ENCODE measurements around the gene CCNB1.

The CCNB1 gene

DNA sequence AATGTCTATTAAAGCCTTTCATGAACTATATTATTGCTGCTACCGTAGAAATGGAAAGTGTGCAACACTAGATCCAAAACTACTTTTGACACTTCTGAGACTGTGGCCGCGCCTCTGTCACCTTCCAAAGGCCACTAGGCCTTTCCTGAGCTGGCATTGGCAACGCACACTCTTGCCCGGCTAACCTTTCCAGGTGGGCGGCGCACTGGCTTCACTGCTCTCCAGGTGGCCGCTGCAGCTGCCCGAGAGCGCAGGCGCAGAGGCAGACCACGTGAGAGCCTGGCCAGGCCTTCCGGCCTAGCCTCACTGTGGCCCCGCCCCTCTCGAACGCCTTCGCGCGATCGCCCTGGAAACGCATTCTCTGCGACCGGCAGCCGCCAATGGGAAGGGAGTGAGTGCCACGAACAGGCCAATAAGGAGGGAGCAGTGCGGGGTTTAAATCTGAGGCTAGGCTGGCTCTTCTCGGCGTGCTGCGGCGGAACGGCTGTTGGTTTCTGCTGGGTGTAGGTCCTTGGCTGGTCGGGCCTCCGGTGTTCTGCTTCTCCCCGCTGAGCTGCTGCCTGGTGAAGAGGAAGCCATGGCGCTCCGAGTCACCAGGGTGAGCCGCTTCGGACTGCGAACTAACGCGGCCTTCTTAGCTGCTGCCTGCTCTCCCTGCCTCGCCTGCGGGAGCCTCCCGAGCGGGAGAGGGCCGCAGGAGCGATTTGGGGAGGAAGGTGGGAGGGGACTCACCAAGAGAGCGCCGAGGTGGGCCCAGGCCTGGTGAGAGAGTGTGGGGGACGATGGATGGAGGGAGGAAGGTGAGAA is at the start of gene CCNB1 (continued):
- peak; percentile 87 for TF ChIP-seq ZNF366 (tag by site-specific recombination; conservative IDR thresholded peaks at IDR 0.05)
- TF ChIP-seq TCF7L2 (IDR thresholded peaks at IDR 0.05; ENCODE audit: borderline replicate concordance, low read depth, low read length), result no peak
- TF ChIP-seq ZNF175 (tag by site-specific recombination; IDR thresholded peaks at IDR 0.05), result no peak
- TF ChIP-seq ZNF660 (tag by site-specific recombination; IDR thresholded peaks at IDR 0.05), result peak; percentile 37; the same call in 1 of the 2 replicates
- TF ChIP-seq ZNF501 (tag by site-specific recombination; IDR thresholded peaks at IDR 0.05), result peak; percentile 95
- TF ChIP-seq, protein P1, sequence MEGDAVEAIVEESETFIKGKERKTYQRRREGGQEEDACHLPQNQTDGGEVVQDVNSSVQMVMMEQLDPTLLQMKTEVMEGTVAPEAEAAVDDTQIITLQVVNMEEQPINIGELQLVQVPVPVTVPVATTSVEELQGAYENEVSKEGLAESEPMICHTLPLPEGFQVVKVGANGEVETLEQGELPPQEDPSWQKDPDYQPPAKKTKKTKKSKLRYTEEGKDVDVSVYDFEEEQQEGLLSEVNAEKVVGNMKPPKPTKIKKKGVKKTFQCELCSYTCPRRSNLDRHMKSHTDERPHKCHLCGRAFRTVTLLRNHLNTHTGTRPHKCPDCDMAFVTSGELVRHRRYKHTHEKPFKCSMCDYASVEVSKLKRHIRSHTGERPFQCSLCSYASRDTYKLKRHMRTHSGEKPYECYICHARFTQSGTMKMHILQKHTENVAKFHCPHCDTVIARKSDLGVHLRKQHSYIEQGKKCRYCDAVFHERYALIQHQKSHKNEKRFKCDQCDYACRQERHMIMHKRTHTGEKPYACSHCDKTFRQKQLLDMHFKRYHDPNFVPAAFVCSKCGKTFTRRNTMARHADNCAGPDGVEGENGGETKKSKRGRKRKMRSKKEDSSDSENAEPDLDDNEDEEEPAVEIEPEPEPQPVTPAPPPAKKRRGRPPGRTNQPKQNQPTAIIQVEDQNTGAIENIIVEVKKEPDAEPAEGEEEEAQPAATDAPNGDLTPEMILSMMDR (tag by site-specific recombination; IDR thresholded peaks at IDR 0.05), result peak; percentile 11; the same call in 1 of the 2 replicates
- 0 out of 2 replicates have a peak, but pooled peaks have one; percentile 16 for TF ChIP-seq ZNF843 (tag by site-specific recombination; IDR thresholded peaks at IDR 0.05)
- no peak for TF ChIP-seq ZNF404 (tag by site-specific recombination; IDR thresholded peaks at IDR 0.05)
- TF ChIP-seq SP3 (tag by site-specific recombination; IDR thresholded peaks at IDR 0.05), result peak; percentile 72
- no peak for TF ChIP-seq ZNF776 (tag by site-specific recombination; IDR thresholded peaks at IDR 0.05; ENCODE audit: borderline replicate concordance)
- TF ChIP-seq, protein P2, sequence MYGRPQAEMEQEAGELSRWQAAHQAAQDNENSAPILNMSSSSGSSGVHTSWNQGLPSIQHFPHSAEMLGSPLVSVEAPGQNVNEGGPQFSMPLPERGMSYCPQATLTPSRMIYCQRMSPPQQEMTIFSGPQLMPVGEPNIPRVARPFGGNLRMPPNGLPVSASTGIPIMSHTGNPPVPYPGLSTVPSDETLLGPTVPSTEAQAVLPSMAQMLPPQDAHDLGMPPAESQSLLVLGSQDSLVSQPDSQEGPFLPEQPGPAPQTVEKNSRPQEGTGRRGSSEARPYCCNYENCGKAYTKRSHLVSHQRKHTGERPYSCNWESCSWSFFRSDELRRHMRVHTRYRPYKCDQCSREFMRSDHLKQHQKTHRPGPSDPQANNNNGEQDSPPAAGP (tag by site-specific recombination; IDR thresholded peaks at IDR 0.05), result 0 out of 2 replicates have a peak, but pooled peaks have one; percentile 26
- no peak for TF ChIP-seq ZNF23 (tag by site-specific recombination; IDR thresholded peaks at IDR 0.05; ENCODE audit: borderline replicate concordance)
- TF ChIP-seq, protein P3, sequence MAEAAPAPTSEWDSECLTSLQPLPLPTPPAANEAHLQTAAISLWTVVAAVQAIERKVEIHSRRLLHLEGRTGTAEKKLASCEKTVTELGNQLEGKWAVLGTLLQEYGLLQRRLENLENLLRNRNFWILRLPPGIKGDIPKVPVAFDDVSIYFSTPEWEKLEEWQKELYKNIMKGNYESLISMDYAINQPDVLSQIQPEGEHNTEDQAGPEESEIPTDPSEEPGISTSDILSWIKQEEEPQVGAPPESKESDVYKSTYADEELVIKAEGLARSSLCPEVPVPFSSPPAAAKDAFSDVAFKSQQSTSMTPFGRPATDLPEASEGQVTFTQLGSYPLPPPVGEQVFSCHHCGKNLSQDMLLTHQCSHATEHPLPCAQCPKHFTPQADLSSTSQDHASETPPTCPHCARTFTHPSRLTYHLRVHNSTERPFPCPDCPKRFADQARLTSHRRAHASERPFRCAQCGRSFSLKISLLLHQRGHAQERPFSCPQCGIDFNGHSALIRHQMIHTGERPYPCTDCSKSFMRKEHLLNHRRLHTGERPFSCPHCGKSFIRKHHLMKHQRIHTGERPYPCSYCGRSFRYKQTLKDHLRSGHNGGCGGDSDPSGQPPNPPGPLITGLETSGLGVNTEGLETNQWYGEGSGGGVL (tag by site-specific recombination; IDR thresholded peaks at IDR 0.05), result peak; percentile 55
- TF ChIP-seq RBAK (tag by site-specific recombination; IDR thresholded peaks at IDR 0.05), result no peak
- TF ChIP-seq ZNF768 (tag by site-specific recombination; IDR thresholded peaks at IDR 0.05), result peak; percentile 23; the same call in 1 of the 2 replicates
- no peak for TF ChIP-seq ZNF664 (tag by site-specific recombination; IDR thresholded peaks at IDR 0.05)
- no peak for TF ChIP-seq ZNF433 (tag by site-specific recombination; IDR thresholded peaks at IDR 0.05; ENCODE audit: low read depth)
- TF ChIP-seq BCL11B (tag by site-specific recombination; IDR thresholded peaks at IDR 0.05; ENCODE audit: low read depth), result no peak
- no peak for TF ChIP-seq ZNF623 (tag by site-specific recombination; IDR thresholded peaks at IDR 0.05)
- TF ChIP-seq ZNF629 (tag by site-specific recombination; IDR thresholded peaks at IDR 0.05), result peak; percentile 9; the same call in 1 of the 2 replicates
- TF ChIP-seq ZNF324 (tag by site-specific recombination; IDR thresholded peaks at IDR 0.05), result 0 out of 2 replicates have a peak, but pooled peaks have one; percentile 8
- TF ChIP-seq ZNF391 (tag by site-specific recombination; IDR thresholded peaks at IDR 0.05; ENCODE audit: borderline replicate concordance, low read depth), result peak; percentile 30; the same call in 1 of the 2 replicates
- peak; percentile 55 for TF ChIP-seq EGR2 (tag by site-specific recombination; IDR thresholded peaks at IDR 0.05; ENCODE audit: low read depth)
- TF ChIP-seq SCRT2 (tag by site-specific recombination; IDR thresholded peaks at IDR 0.05), result peak; percentile 37; the same call in 1 of the 2 replicates
- TF ChIP-seq ZNF214 (tag by site-specific recombination; IDR thresholded peaks at IDR 0.05; ENCODE audit: borderline replicate concordance), result no peak
- peak; percentile 72; the same call in 1 of the 2 replicates for TF ChIP-seq ZXDB (tag by site-specific recombination; IDR thresholded peaks at IDR 0.05)
- TF ChIP-seq, protein P4, sequence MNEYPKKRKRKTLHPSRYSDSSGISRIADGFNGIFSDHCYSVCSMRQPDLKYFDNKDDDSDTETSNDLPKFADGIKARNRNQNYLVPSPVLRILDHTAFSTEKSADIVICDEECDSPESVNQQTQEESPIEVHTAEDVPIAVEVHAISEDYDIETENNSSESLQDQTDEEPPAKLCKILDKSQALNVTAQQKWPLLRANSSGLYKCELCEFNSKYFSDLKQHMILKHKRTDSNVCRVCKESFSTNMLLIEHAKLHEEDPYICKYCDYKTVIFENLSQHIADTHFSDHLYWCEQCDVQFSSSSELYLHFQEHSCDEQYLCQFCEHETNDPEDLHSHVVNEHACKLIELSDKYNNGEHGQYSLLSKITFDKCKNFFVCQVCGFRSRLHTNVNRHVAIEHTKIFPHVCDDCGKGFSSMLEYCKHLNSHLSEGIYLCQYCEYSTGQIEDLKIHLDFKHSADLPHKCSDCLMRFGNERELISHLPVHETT (tag by site-specific recombination; IDR thresholded peaks at IDR 0.05), result no peak
- no peak for TF ChIP-seq ZNF792 (tag by site-specific recombination; IDR thresholded peaks at IDR 0.05)
- TF ChIP-seq, protein P5, sequence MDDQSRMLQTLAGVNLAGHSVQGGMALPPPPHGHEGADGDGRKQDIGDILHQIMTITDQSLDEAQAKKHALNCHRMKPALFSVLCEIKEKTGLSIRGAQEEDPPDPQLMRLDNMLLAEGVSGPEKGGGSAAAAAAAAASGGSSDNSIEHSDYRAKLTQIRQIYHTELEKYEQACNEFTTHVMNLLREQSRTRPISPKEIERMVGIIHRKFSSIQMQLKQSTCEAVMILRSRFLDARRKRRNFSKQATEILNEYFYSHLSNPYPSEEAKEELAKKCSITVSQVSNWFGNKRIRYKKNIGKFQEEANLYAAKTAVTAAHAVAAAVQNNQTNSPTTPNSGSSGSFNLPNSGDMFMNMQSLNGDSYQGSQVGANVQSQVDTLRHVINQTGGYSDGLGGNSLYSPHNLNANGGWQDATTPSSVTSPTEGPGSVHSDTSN (CRISPR knock-in tag; IDR thresholded peaks at IDR 0.05), result peak; percentile 59; the same call in 1 of the 2 replicates
- TF ChIP-seq GFI1B (tag by site-specific recombination; IDR thresholded peaks at IDR 0.05), result no peak
- no peak for TF ChIP-seq ZNF747 (tag by site-specific recombination; IDR thresholded peaks at IDR 0.05)
- peak; percentile 28; the same call in 1 of the 2 replicates for TF ChIP-seq ZNF76 (tag by site-specific recombination; IDR thresholded peaks at IDR 0.05; ENCODE audit: borderline replicate concordance, low read depth)

All from HEK293 (cell line).